Mesenteric fat pad (tissue), 1 donor: Measurements from ENCODE around the gene THPO. TPM values are rescaled to one million over a fixed set of nuclear protein-coding genes. Genes with fewer than 3 reads are reported as not detected.

Experiments
- DNase-seq: peaks from one replicate; pipeline ENCODE4 v3.0.0-alpha.2; 2020; ENCODE audit warnings: low spot score
- total RNA-seq: library from RNA; stranded (reverse); fragmentation: NEBNext Ultra II Directional; extraction: Animal tissue kit (Norgen Biotek cat#: 25700); gene quantifications from one replicate; pipeline ENCODE4 v1.2.1, GENCODE V29; 2021
- donor health status: DM: yes; HTN: yes; CAD: no.

The THPO gene
- total RNA-seq, 1 donor from 2014 or later: 1.1 TPM

DNA sequence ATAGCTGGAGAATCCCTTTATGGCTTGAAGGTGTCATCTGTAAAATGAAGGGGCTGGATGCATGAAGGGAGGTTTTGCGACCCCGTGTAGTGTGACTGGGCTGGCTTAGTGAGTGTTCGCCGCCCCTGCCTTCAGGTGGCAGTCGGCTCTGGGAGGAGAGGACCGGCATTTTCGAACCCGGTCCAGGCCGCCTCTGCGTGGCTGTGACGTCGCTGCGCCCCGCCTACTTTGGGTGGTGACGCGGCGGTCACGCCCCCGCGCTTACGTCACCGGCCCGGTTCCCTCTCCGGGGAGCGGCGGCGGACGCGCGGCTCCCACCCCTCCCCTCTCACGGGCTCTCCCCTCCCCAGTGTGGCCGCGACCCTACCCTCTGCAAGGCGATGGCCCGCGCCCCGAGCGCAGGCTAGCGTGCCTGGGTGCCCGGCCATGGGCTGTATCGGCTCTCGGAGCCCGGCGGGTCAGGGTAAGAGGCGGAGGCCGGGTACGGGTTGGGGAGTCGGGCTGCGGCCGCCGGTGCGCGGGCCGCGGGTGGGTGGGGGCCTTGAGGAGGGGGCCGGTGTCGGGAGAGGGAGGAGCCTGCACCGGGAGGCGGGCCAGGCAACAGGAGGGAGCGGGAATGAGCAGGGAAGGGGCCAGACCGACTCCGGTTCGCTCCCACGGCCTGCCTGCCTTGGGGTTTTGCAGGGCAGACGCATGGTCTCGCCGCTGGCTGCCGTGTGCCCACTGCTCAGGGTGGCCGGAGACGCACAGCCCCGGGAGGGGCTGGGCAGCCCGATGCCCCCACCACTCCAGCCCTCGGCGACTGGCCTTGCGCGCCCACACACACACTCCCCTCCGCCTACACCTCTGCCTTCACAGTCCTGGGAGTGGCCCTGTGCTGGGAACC lies 42.1 kb downstream of the THPO start:
- peak; percentile 98 for DNase-seq

DNA sequence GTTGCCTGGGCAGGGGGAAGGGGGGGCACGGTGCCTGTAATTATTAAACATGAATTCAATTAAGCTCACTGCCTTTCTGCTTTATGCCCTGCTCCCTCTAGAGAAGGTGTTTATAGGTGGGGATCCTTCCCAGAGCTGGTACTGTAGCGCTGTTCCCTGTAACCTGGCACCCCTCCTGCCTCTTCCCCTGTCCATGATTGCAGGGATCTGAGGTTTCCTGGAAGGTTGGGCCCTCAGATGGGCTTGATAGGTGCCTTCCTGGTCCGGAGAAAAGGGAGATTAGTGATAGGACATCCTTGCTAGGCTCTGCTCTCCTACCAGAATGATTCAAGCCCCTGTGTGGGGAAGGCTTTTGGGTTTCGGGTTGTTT lies 42.7 kb downstream of the THPO start:
- DNase-seq: no peak

GRCh38 chr3:184334470-184335158 lies 43.4 kb downstream of the THPO start:
- no peak for DNase-seq

- no peak for DNase-seq
Observed at GRCh38 chr3:184333700-184334099, 44.3 kb downstream of the THPO start.

- DNase-seq: no peak
Observed at GRCh38 chr3:184333190-184333589, 44.8 kb downstream of the THPO start.

GRCh38 chr3:184332370-184333090 lies 45.5 kb downstream of the THPO start:
- DNase-seq: no peak

- DNase-seq: no peak
Observed at GRCh38 chr3:184328516-184328915, 49.5 kb downstream of the THPO start.

- no peak for DNase-seq
Observed at GRCh38 chr3:184327171-184327570, 50.8 kb downstream of the THPO start.

GRCh38 chr3:184325715-184326369 lies 52.2 kb downstream of the THPO start:
- DNase-seq: no peak

DNA sequence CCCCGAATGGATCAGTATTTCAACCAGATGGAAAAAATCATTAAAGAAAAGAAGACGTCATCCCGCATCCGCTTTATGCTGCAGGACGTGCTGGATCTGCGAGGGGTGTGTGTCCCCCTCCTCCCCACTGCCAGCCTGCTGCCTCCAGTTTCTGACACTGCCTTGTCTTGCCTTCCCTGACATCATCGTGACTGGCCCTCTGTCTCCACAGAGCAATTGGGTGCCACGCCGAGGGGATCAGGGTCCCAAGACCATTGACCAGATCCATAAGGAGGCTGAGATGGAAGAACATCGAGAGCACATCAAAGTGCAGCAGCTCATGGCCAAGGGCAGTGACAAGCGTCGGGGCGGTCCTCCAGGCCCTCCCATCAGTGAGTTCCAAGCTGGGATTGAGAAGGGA lies 52.7 kb downstream of the THPO start:
- no peak for DNase-seq

GRCh38 chr3:184323696-184324095 lies 54.3 kb downstream of the THPO start:
- no peak for DNase-seq

GRCh38 chr3:184322731-184323487 lies 55.1 kb downstream of the THPO start:
- no peak for DNase-seq

Other genes with a start within 250 kb of the THPO start
- gene EIF2B5, start 242.8 kb downstream of the THPO start, total RNA-seq: 38.9 TPM
- 68.1 TPM for gene DVL3, start 222.8 kb downstream of the THPO start, total RNA-seq
- 389 TPM for gene AP2M1, start 203.4 kb downstream of the THPO start, total RNA-seq
- gene ABCF3, start 192.0 kb downstream of the THPO start, total RNA-seq: 81.1 TPM
- not detected for gene VWA5B2, start 148.6 kb downstream of the THPO start, total RNA-seq
- gene ALG3, start 129.2 kb downstream of the THPO start, total RNA-seq: 34.1 TPM
- gene EEF1AKMT4, start 128.5 kb downstream of the THPO start, total RNA-seq: 4.0 TPM
- gene CAMK2N2, start 116.7 kb downstream of the THPO start, total RNA-seq: not detected
- not detected for gene ECE2, start 102.2 kb downstream of the THPO start, total RNA-seq
- 211 TPM for gene PSMD2, start 79.0 kb downstream of the THPO start, total RNA-seq
- 361 TPM for gene EIF4G1, start 63.6 kb downstream of the THPO start, total RNA-seq
- gene FAM131A, start 40.6 kb downstream of the THPO start, total RNA-seq: 24.4 TPM
- gene CLCN2, start 16.6 kb downstream of the THPO start, total RNA-seq: 3.8 TPM
- gene POLR2H, start 16.5 kb downstream of the THPO start, total RNA-seq: 51.7 TPM
- gene CHRD, start 1.8 kb upstream of the THPO start, total RNA-seq: 11.3 TPM
- 1.6 TPM for gene EPHB3, start 183.6 kb upstream of the THPO start, total RNA-seq